ENCODE measurements around the gene KIF3A. TPM values are rescaled to one million over a fixed set of nuclear protein-coding genes. Genes with fewer than 3 reads are reported as not detected.

The KIF3A gene
- total RNA-seq, 3 donors from 2014 or later, result 9.4 to 12.9 (median 10.3) TPM

- no peaks in the 10 kb centered on the region for H3K36me3 Mint-ChIP-seq (ENCODE audit: insufficient read depth)
- H3K9me3 Mint-ChIP-seq, result no peaks in the 10 kb centered on the region
- H3K4me3 Mint-ChIP-seq, result peak overlapping the region; percentile 57
- DNase-seq (no peak), ATAC-seq (no peak)
- H3K27me3 Mint-ChIP-seq (ENCODE audit: low read depth), result peaks cover 9% of the 10 kb centered on the region
- H3K4me1 Mint-ChIP-seq (ENCODE audit: low read depth), result peaks cover 19% of the 10 kb centered on the region
Measured at GRCh38 chr5:132775476-132775961, 38.2 kb upstream of the KIF3A start.

GRCh38 chr5:132774896-132775295, 37.5 kb upstream of the KIF3A start:
- Mint-ChIP-seq H3K4me1 (ENCODE audit: low read depth) (peaks cover 17% of the 10 kb centered on the region), H3K36me3 (ENCODE audit: insufficient read depth) (no peaks in the 10 kb centered on the region), H3K4me3 (no peak overlapping the region), H3K9me3 (no peaks in the 10 kb centered on the region), H3K27me3 (ENCODE audit: low read depth) (peaks cover 8% of the 10 kb centered on the region)
- ATAC-seq, result no peak
- no peak for DNase-seq

GRCh38 chr5:132774406-132774805, 37.1 kb upstream of the KIF3A start:
- DNase-seq (no peak), ATAC-seq (no peak)
- H3K36me3 Mint-ChIP-seq (ENCODE audit: insufficient read depth), result no peaks in the 10 kb centered on the region
- peaks cover 17% of the 10 kb centered on the region for H3K4me1 Mint-ChIP-seq (ENCODE audit: low read depth)
- no peak overlapping the region for H3K4me3 Mint-ChIP-seq
- H3K9me3 Mint-ChIP-seq, result no peaks in the 10 kb centered on the region
- peaks cover 5% of the 10 kb centered on the region for H3K27me3 Mint-ChIP-seq (ENCODE audit: low read depth)

- Mint-ChIP-seq H3K9me3 (no peaks in the 10 kb centered on the region), H3K4me3 (no peak overlapping the region)
- no peak for DNase-seq
Measured at GRCh38 chr5:132773601-132774355, 36.4 kb upstream of the KIF3A start.

GRCh38 chr5:132773114-132773513, 35.8 kb upstream of the KIF3A start:
- Mint-ChIP-seq H3K36me3 (ENCODE audit: insufficient read depth) (no peaks in the 10 kb centered on the region), H3K27me3 (ENCODE audit: low read depth) (peaks cover 1% of the 10 kb centered on the region), H3K4me1 (ENCODE audit: low read depth) (peaks cover 13% of the 10 kb centered on the region), H3K9me3 (no peaks in the 10 kb centered on the region), H3K4me3 (no peak overlapping the region)
- DNase-seq (no peak), ATAC-seq (no peak)

More at GRCh38 chr5:132773601-132774355, 36.4 kb upstream of the KIF3A start:
- Mint-ChIP-seq H3K36me3 (ENCODE audit: insufficient read depth) (no peaks in the 10 kb centered on the region), H3K27me3 (ENCODE audit: low read depth) (peaks cover 5% of the 10 kb centered on the region), H3K4me1 (ENCODE audit: low read depth) (peaks cover 17% of the 10 kb centered on the region)
- ATAC-seq, result no peak

GRCh38 chr5:132772291-132773070, 35.1 kb upstream of the KIF3A start:
- no peaks in the 10 kb centered on the region for H3K36me3 Mint-ChIP-seq (ENCODE audit: insufficient read depth)
- ATAC-seq (no peak), DNase-seq (no peak)
- H3K27me3 Mint-ChIP-seq (ENCODE audit: low read depth), result no peaks in the 10 kb centered on the region
- peaks cover 9% of the 10 kb centered on the region for H3K4me1 Mint-ChIP-seq (ENCODE audit: low read depth)
- H3K4me3 Mint-ChIP-seq, result no peak overlapping the region
- no peaks in the 10 kb centered on the region for H3K9me3 Mint-ChIP-seq

- H3K36me3 Mint-ChIP-seq (ENCODE audit: insufficient read depth), result no peaks in the 10 kb centered on the region
- no peak overlapping the region for H3K4me3 Mint-ChIP-seq
- no peaks in the 10 kb centered on the region for H3K9me3 Mint-ChIP-seq
- peaks cover 9% of the 10 kb centered on the region for H3K4me1 Mint-ChIP-seq (ENCODE audit: low read depth)
- DNase-seq (no peak), ATAC-seq (no peak)
- no peaks in the 10 kb centered on the region for H3K27me3 Mint-ChIP-seq (ENCODE audit: low read depth)
Measured at GRCh38 chr5:132771503-132771998, 34.2 kb upstream of the KIF3A start.

GRCh38 chr5:132770476-132771159, 33.3 kb upstream of the KIF3A start:
- no peak for ATAC-seq
- H3K4me1 Mint-ChIP-seq (ENCODE audit: low read depth), result peaks cover 2% of the 10 kb centered on the region
- H3K27me3 Mint-ChIP-seq (ENCODE audit: low read depth), result no peaks in the 10 kb centered on the region
- H3K4me3 Mint-ChIP-seq, result no peak overlapping the region
- no peaks in the 10 kb centered on the region for H3K36me3 Mint-ChIP-seq (ENCODE audit: insufficient read depth)
- H3K9me3 Mint-ChIP-seq, result no peaks in the 10 kb centered on the region
- no peak for DNase-seq

- no peak overlapping the region for H3K4me3 Mint-ChIP-seq
- ATAC-seq, result no peak
Measured at GRCh38 chr5:132768485-132768868, 31.1 kb upstream of the KIF3A start.

GRCh38 chr5:132767150-132767549, 29.8 kb upstream of the KIF3A start:
- Mint-ChIP-seq H3K9me3 (no peaks in the 10 kb centered on the region), H3K4me1 (ENCODE audit: low read depth) (no peaks in the 10 kb centered on the region), H3K4me3 (no peak overlapping the region), H3K36me3 (ENCODE audit: insufficient read depth) (no peaks in the 10 kb centered on the region), H3K27me3 (ENCODE audit: low read depth) (no peaks in the 10 kb centered on the region)
- DNase-seq (no peak), ATAC-seq (no peak)

More at GRCh38 chr5:132768485-132768868, 31.1 kb upstream of the KIF3A start:
- H3K9me3 Mint-ChIP-seq, result no peaks in the 10 kb centered on the region
- no peaks in the 10 kb centered on the region for H3K36me3 Mint-ChIP-seq (ENCODE audit: insufficient read depth)
- H3K27me3 Mint-ChIP-seq (ENCODE audit: low read depth), result no peaks in the 10 kb centered on the region
- DNase-seq, result no peak
- no peaks in the 10 kb centered on the region for H3K4me1 Mint-ChIP-seq (ENCODE audit: low read depth)

GRCh38 chr5:132766806-132767055, 29.4 kb upstream of the KIF3A start:
- Mint-ChIP-seq H3K4me1 (ENCODE audit: low read depth) (no peaks in the 10 kb centered on the region), H3K9me3 (no peaks in the 10 kb centered on the region), H3K27me3 (ENCODE audit: low read depth) (no peaks in the 10 kb centered on the region), H3K4me3 (no peak overlapping the region), H3K36me3 (ENCODE audit: insufficient read depth) (no peaks in the 10 kb centered on the region)
- no peak for ATAC-seq
- no peak for DNase-seq

GRCh38 chr5:132766020-132766805, 28.9 kb upstream of the KIF3A start:
- H3K27me3 Mint-ChIP-seq (ENCODE audit: low read depth), result no peaks in the 10 kb centered on the region
- no peak for DNase-seq
- ATAC-seq, result no peak
- no peak overlapping the region for H3K4me3 Mint-ChIP-seq
- H3K36me3 Mint-ChIP-seq (ENCODE audit: insufficient read depth), result no peaks in the 10 kb centered on the region
- H3K4me1 Mint-ChIP-seq (ENCODE audit: low read depth), result no peaks in the 10 kb centered on the region
- no peaks in the 10 kb centered on the region for H3K9me3 Mint-ChIP-seq

- no peaks in the 10 kb centered on the region for H3K9me3 Mint-ChIP-seq
- ATAC-seq (no peak), DNase-seq (no peak)
- no peaks in the 10 kb centered on the region for H3K4me1 Mint-ChIP-seq (ENCODE audit: low read depth)
- H3K27me3 Mint-ChIP-seq (ENCODE audit: low read depth), result no peaks in the 10 kb centered on the region
- no peaks in the 10 kb centered on the region for H3K36me3 Mint-ChIP-seq (ENCODE audit: insufficient read depth)
- no peak overlapping the region for H3K4me3 Mint-ChIP-seq
Measured at GRCh38 chr5:132765311-132766019, 28.1 kb upstream of the KIF3A start.

Data from activated T-cell treated with anti-CD3 and anti-CD28 coated beads, Interleukin-2, amount 50 U/mL, for 4 hours (primary cell).